Measurements from ENCODE around the gene MBD3L1. TPM values are rescaled to one million over a fixed set of nuclear protein-coding genes. Genes with fewer than 3 reads are reported as not detected.

Gene MBD3L1
- not detected in 2 replicates for total RNA-seq

- no peak for TF ChIP-seq CTCF (IDR thresholded peaks at IDR 0.05; ENCODE audit: insufficient read depth, low read depth, low read length)
- peak within 1 kb of the TSS; percentile 79 for H3K4me3 ChIP-seq (ENCODE audit: low read depth, low read length)
- peak; percentile 97 for DNase-seq (ENCODE audit: low read depth)
Observed at GRCh38 chr19:8832132-8833021, at the start of gene MBD3L1, which contains the start of gene ZNF558. Gene MBD3L1, plus strand, starts transcription at chr19:8832377. Its CDS starts 10,302 bp downstream, at chr19:8842679. Gene ZNF558, minus strand, starts transcription at chr19:8832304. Its CDS starts 9,645 bp downstream, at chr19:8822659.

- no peak for TF ChIP-seq CTCF (IDR thresholded peaks at IDR 0.05; ENCODE audit: insufficient read depth, low read depth, low read length)
Observed at GRCh38 chr19:8794823-8795222, 37.4 kb upstream of the MBD3L1 start.

GRCh38 chr19:8806661-8807060 is 25.5 kb upstream of the MBD3L1 start:
- H3K4me3 ChIP-seq (ENCODE audit: low read depth, low read length) = no peak overlapping the region
- no peak for TF ChIP-seq CTCF (IDR thresholded peaks at IDR 0.05; ENCODE audit: insufficient read depth, low read depth, low read length)
- no peak for DNase-seq (ENCODE audit: low read depth)

More at GRCh38 chr19:8794823-8795222, 37.4 kb upstream of the MBD3L1 start:
- H3K4me3 ChIP-seq (ENCODE audit: low read depth, low read length) = no peak overlapping the region
- DNase-seq (ENCODE audit: low read depth) = no peak

- peak; percentile 4 for DNase-seq (ENCODE audit: low read depth)
- no peak overlapping the region for H3K4me3 ChIP-seq (ENCODE audit: low read depth, low read length)
- no peak for TF ChIP-seq CTCF (IDR thresholded peaks at IDR 0.05; ENCODE audit: insufficient read depth, low read depth, low read length)
Observed at GRCh38 chr19:8811315-8812172, 20.6 kb upstream of the MBD3L1 start.

- H3K4me3 ChIP-seq (ENCODE audit: low read depth, low read length) = no peak overlapping the region
- no peak for TF ChIP-seq CTCF (IDR thresholded peaks at IDR 0.05; ENCODE audit: insufficient read depth, low read depth, low read length)
- DNase-seq (ENCODE audit: low read depth) = no peak
Observed at GRCh38 chr19:8814176-8814575, 18.0 kb upstream of the MBD3L1 start.

- no peak overlapping the region for H3K4me3 ChIP-seq (ENCODE audit: low read depth, low read length)
- TF ChIP-seq CTCF (IDR thresholded peaks at IDR 0.05; ENCODE audit: insufficient read depth, low read depth, low read length) = no peak
- DNase-seq (ENCODE audit: low read depth) = no peak
Observed at GRCh38 chr19:8815780-8816179, 16.4 kb upstream of the MBD3L1 start.
